Transverse colon (tissue), 4 donors: Measurements from ENCODE around the gene PAOX.
"Not testable (repeated sequence)": the region's sequence is repeated elsewhere in the genome, so short reads cannot be mapped to it uniquely, and the experiment has no call there.

Source experiments
- CTCF ChIP-seq, 5 experiments: fragments of 200-600 bp in 3 of 5; fragments of 450-650 bp in 2 of 5; sonication (generic) in 3 of 5; IDR thresholded peaks; 1 replicate in 2 of 5; 2 replicates in 3 of 5; pipeline ENCODE4 v1.5.1; 2016 to 2017; ENCODE audit warnings: antibody characterized with exemption in 5 of 5, inconsistent platforms in 3 of 5, mild to moderate bottlenecking in 2 of 5, moderate library complexity in 1 of 5
- EP300 ChIP-seq: sonication (generic); formaldehyde crosslinking; IDR thresholded peaks from one replicate; pipeline ENCODE4 v1.6.1; 2017; ENCODE audit warnings: antibody characterized with exemption, low read depth
- POLR2A ChIP-seq: fragments of 450-650 bp; IDR thresholded peaks from one replicate; pipeline ENCODE4 v1.6.1; 2016; ENCODE audit warnings: antibody characterized with exemption, mild to moderate bottlenecking, moderate library complexity
- POLR2AphosphoS5 ChIP-seq, 3 donors: sonication (generic); formaldehyde crosslinking; IDR thresholded peaks; one replicate each; pipeline ENCODE4 v1.6.1; 2016; ENCODE audit warnings: antibody characterized with exemption in 3 of 3

- TF ChIP-seq CTCF (IDR thresholded peaks at IDR 0.05); POLR2A; POLR2AphosphoS5 (IDR thresholded peaks at IDR 0.05); EP300: not testable (repeated sequence)
Observed at GRCh38 chr10:133414401-133414800, 35.3 kb downstream of the PAOX start.
